Fibroblast of lung (primary cell): ENCODE data around the gene IPO8. TPM values are rescaled to one million over a fixed set of nuclear protein-coding genes. Genes with fewer than 3 reads are reported as not detected.

Experiments
- DNase-seq, 2 donors: peaks; one replicate each; pipeline versions ENCODE4 v3.0.0 to v3.0.0-alpha.2; 2010; ENCODE audit warnings: low read depth in 2 of 2
- H2AFZ ChIP-seq: 2 replicates; pipeline ENCODE4 v1.5.1; 2012; ENCODE audit warnings: low read length, control low read depth, inconsistent platforms
- H3K27ac ChIP-seq: 2 replicates; pipeline ENCODE4 v1.5.1; 2011; ENCODE audit warnings: low read length, control low read depth; ENCODE audit not compliant: insufficient read depth
- H3K27me3 ChIP-seq: 2 replicates; pipeline ENCODE4 v1.5.1; 2011; ENCODE audit warnings: mild to moderate bottlenecking, low read length; ENCODE audit not compliant: control insufficient read depth, insufficient read depth
- H3K36me3 ChIP-seq: 2 replicates; pipeline ENCODE4 v1.5.1; 2011; ENCODE audit warnings: low read length; ENCODE audit not compliant: control insufficient read depth, insufficient read depth
- H3K4me1 ChIP-seq: 2 replicates; pipeline ENCODE4 v1.5.1; 2011; ENCODE audit warnings: low read length; ENCODE audit not compliant: control insufficient read depth, insufficient read depth; ENCODE audit errors: extremely low read depth
- H3K4me2 ChIP-seq: 2 replicates; pipeline ENCODE4 v1.5.1; 2011; ENCODE audit warnings: low read length, control low read depth; ENCODE audit not compliant: insufficient read depth; ENCODE audit errors: extremely low read depth
- H3K4me3 ChIP-seq, 4 experiments: fragments of 200-600 bp in 1 of 4; sonication (generic) in 1 of 4; replicated peaks in 1 of 4; 2 replicates each; pipeline ENCODE4 v1.5.1; 2011 to 2016; ENCODE audit warnings: low read length in 4 of 4, low read depth in 3 of 4, mild to moderate bottlenecking in 3 of 4, control low read depth in 2 of 4, inconsistent platforms in 1 of 4, mixed read lengths in 1 of 4; ENCODE audit not compliant: insufficient read depth in 1 of 4; ENCODE audit errors: control extremely low read depth in 1 of 4
- H3K79me2 ChIP-seq: 2 replicates; pipeline ENCODE4 v1.5.1; 2012; ENCODE audit warnings: mild to moderate bottlenecking, low read length, inconsistent platforms; ENCODE audit not compliant: control insufficient read depth, insufficient read depth
- H3K9ac ChIP-seq: 2 replicates; pipeline ENCODE4 v1.5.1; 2011; ENCODE audit warnings: mild to moderate bottlenecking, low read length, control low read depth; ENCODE audit not compliant: insufficient read depth
- H3K9me3 ChIP-seq: 2 replicates; pipeline ENCODE4 v1.5.1; 2012; ENCODE audit warnings: low read depth, low read length; ENCODE audit not compliant: control insufficient read depth, insufficient read depth
- H4K20me1 ChIP-seq: 2 replicates; pipeline ENCODE4 v1.5.1; 2011; ENCODE audit warnings: low read length; ENCODE audit not compliant: control insufficient read depth, insufficient read depth; ENCODE audit errors: extremely low read depth
- CTCF ChIP-seq, 2 donors: IDR thresholded peaks in 1 of 2; conservative IDR thresholded peaks in 1 of 2; 1 replicate in 1 of 2; 2 replicates in 1 of 2; pipeline ENCODE4 v1.5.1; 2011 to 2012; ENCODE audit warnings: low read length in 2 of 2, control low read depth in 1 of 2, inconsistent platforms in 1 of 2, low read depth in 1 of 2, mild to moderate bottlenecking in 1 of 2
- EZH2 ChIP-seq: IDR thresholded peaks from 2 replicates; pipeline ENCODE4 v1.5.1; 2012; ENCODE audit warnings: low read length, control low read depth, mild to moderate bottlenecking; ENCODE audit errors: missing control alignments
- polyA plus RNA-seq, 2 donors: library from polyadenylated mRNA; depleted of rRNA in 1 of 2; stranded (reverse) in 1 of 2; unstranded in 1 of 2; fragments of >200 nt; gene quantifications; 2 replicates each; pipeline ENCODE4 v1.2.1, GENCODE V29; 2011 to 2012; ENCODE audit warnings: missing spikeins in 1 of 2
- total RNA-seq: library from RNA; depleted of rRNA; stranded (reverse); fragments of >200 nt; gene quantifications from 2 replicates; pipeline ENCODE4 v1.2.1, GENCODE V29; 2014

The IPO8 gene
- total and polyA plus RNA-seq, 2 donors (not counting 1 experiment from before 2014, with no cell fraction given), result 12.4 to 41.5 TPM

DNA sequence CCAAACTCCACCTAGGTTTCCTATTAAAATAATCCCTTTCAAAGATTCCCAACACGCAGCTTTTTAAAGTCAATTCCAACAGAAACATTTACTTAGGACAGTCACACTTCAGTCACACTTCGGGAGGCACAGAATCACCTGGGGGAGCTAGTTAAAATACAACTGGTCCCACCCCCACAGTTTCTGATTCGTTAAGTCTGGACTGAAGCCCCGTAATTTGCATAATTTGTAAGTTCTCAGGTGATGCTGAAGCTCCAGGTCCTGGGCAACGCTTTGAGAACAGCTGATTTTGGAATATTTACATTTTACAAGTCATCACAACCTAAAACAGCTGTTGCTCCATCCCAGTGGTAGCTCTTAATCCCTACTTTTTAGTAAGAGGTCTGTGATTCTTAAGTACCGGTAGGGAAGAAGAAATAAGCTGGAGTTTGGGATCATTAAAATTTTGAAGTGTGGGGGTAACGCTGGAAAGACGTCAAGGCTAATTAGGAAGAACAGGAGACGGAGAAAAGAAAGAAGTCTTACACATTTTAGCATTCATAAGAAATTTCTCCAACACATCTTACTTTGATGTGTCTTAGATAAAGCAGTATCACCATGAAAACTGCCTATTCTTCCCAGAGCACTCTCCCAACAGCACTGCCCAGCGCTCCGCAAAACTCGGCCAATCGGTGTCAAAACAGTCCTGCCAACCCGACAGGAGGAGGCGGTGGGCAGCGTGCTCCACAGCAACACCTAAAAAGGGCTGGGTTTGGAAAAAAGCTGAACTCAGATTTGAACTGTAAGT, 1.1 kb downstream of the IPO8 start:
- DNase-seq, result peak; percentile 36 to 58
- Histone ChIP-seq H3K4me2 (peak overlapping the region; percentile 91), H3K79me2 (peaks cover 31% of the 10 kb centered on the region), H3K27ac (peak overlapping the region; percentile 78), H3K9me3 (no peaks in the 10 kb centered on the region), H3K36me3 (no peaks in the 10 kb centered on the region), H2AFZ (peak overlapping the region; percentile 88), H3K27me3 (no peaks in the 10 kb centered on the region), H3K9ac (peak overlapping the region; percentile 76), H3K4me3 (peak overlapping the region; percentile 86 to 99 (median 96)), H4K20me1 (no peaks in the 10 kb centered on the region), H3K4me1 (peaks cover 3% of the 10 kb centered on the region)
- TF ChIP-seq CTCF (conservative IDR thresholded peaks at IDR 0.05 in 1 of 2, IDR thresholded peaks at IDR 0.05 in 1 of 2; ENCODE audit: low read depth in 1 of 2, low read length in 2 of 2) (peak in 1 of 2 donors; percentile 16), EZH2 (no peak)

DNA sequence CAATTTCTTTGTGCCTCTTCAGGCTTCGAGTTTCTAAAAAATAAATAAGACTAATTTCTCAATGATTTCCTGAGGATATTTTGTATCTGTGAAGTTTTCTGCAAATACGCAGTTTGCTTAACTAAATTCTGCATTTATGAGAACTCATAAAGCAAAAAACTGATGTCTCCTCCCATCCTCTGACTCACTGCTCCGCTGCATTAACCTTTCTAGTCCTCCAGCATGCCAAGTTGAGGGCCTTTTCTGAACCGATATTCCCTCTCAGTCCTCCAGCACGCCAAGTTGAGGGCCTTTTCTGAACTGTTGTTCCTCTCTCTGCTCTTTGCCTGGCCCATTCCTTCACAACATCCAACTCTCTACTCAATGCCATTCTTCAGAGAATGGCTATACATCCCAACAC, 3.2 kb downstream of the IPO8 start:
- Histone ChIP-seq H3K36me3 (no peaks in the 10 kb centered on the region), H3K4me1 (peaks cover 3% of the 10 kb centered on the region), H3K27ac (no peak overlapping the region), H3K27me3 (no peaks in the 10 kb centered on the region), H3K4me2 (peak overlapping the region; percentile 48), H3K9ac (no peak overlapping the region), H3K9me3 (no peaks in the 10 kb centered on the region), H2AFZ (no peak overlapping the region), H3K79me2 (peaks cover 31% of the 10 kb centered on the region), H3K4me3 (peak overlapping the region in 1 of 4 experiments; percentile 8), H4K20me1 (no peaks in the 10 kb centered on the region)
- DNase-seq, result peak; percentile 30 to 37
- TF ChIP-seq EZH2 (no peak), CTCF (conservative IDR thresholded peaks at IDR 0.05 in 1 of 2, IDR thresholded peaks at IDR 0.05 in 1 of 2; ENCODE audit: low read depth in 1 of 2, low read length in 2 of 2) (no peak)

- no peak overlapping the region for H3K9ac ChIP-seq
- H3K4me3 ChIP-seq, result no peak overlapping the region
- no peaks in the 10 kb centered on the region for H3K27me3 ChIP-seq
- no peaks in the 10 kb centered on the region for H3K36me3 ChIP-seq
- no peak for TF ChIP-seq EZH2
- peak in 1 of 2 donors; percentile 6 for TF ChIP-seq CTCF (conservative IDR thresholded peaks at IDR 0.05 in 1 of 2, IDR thresholded peaks at IDR 0.05 in 1 of 2; ENCODE audit: low read depth in 1 of 2, low read length in 2 of 2)
- H2AFZ ChIP-seq, result no peak overlapping the region
- peak; percentile 73 to 79 for DNase-seq
- peak overlapping the region; percentile 36 for H3K27ac ChIP-seq
- H4K20me1 ChIP-seq, result no peaks in the 10 kb centered on the region
- peaks cover 31% of the 10 kb centered on the region for H3K79me2 ChIP-seq
- no peaks in the 10 kb centered on the region for H3K9me3 ChIP-seq
- H3K4me1 ChIP-seq, result peaks cover 3% of the 10 kb centered on the region
- no peak overlapping the region for H3K4me2 ChIP-seq
These were observed 4.4 kb downstream of the IPO8 start for GRCh38 chr12:30691122-30691879.
